ENCODE measurements around the gene SLC35E3. TPM values are rescaled to one million over a fixed set of nuclear protein-coding genes. Genes with fewer than 3 reads are reported as not detected.
A peak's percentile ranks its signal among the peaks of the same experiment; 100 is the strongest.

The SLC35E3 gene
- total and polyA plus RNA-seq, 12 donors = 2.7 to 23.1 (median 10.9) TPM

DNA sequence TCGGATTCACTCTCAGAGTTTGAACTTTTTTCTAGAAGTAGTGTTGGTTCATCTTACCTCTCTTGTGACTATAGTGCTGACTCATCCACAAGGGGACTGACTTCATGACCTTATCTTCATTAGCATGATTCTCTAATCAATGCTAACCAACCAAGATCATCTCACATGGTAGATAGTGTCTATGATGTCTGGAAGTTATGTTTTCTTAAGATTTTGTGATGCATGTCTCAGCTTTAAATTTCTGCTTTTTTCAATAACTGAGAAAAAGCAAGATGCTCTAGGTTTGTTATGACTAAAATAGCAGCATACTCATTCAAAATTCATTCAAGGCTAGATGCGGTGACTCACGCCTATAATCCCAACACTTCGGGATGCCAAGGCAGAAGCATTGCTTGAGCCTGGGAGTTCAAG is 12.3 kb upstream of the SLC35E3 start:
- Histone ChIP-seq H3K27me3 (no peaks in the 10 kb centered on the region), H3K27ac (peak overlapping the region in 2 of 5 donors; percentile 28 to 30), H3K36me3 (replicated peaks in 1 of 2) (peaks cover 0 to 29% of the 10 kb centered on the region in 2 donors), H3K4me3 (no peak overlapping the region), H3K4me1 (replicated peaks in 1 of 2) (no peaks in the 10 kb centered on the region), H3K9me3 (replicated peaks in 1 of 3) (no peaks in the 10 kb centered on the region)
- TF ChIP-seq, protein P1, sequence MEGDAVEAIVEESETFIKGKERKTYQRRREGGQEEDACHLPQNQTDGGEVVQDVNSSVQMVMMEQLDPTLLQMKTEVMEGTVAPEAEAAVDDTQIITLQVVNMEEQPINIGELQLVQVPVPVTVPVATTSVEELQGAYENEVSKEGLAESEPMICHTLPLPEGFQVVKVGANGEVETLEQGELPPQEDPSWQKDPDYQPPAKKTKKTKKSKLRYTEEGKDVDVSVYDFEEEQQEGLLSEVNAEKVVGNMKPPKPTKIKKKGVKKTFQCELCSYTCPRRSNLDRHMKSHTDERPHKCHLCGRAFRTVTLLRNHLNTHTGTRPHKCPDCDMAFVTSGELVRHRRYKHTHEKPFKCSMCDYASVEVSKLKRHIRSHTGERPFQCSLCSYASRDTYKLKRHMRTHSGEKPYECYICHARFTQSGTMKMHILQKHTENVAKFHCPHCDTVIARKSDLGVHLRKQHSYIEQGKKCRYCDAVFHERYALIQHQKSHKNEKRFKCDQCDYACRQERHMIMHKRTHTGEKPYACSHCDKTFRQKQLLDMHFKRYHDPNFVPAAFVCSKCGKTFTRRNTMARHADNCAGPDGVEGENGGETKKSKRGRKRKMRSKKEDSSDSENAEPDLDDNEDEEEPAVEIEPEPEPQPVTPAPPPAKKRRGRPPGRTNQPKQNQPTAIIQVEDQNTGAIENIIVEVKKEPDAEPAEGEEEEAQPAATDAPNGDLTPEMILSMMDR (IDR thresholded peaks at IDR 0.05) = no peak
- TF ChIP-seq POLR2A (IDR thresholded peaks at IDR 0.05) = no peak
- peak in 5 of 7 donors; percentile 49 to 58 (median 54) for DNase-seq
- 44 to 83% (median 52%) methylated on average over 4 of the region's 4 CpGs for WGBS, 4 donors
- intact Hi-C loops (cut with DNase I) = no loop called here

DNA sequence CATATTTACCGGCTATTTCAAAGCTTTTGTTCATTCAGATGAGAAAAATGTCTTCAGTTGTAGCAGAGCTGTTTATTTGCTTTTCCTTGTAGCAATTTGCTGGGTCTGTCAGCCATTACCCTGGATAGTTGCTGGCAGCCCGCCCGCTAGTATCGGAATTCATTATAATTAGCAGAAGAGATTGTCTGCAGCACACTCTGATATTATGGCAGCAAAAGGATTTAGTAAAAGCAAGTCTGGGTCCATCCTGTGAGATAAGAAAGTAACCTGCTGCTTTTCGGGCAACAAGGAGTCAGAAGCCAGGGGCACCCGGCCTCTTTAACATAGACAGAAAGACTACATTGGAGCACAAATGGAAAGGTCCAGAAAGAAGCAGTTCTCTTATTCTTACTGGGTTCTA is 6.1 kb upstream of the SLC35E3 start:
- Histone ChIP-seq H3K27ac (no peak overlapping the region), H3K4me3 (no peak overlapping the region), H3K36me3 (replicated peaks in 1 of 2) (peaks cover 0 to 7% of the 10 kb centered on the region in 2 donors), H3K4me1 (replicated peaks in 1 of 2) (no peaks in the 10 kb centered on the region), H3K27me3 (no peaks in the 10 kb centered on the region), H3K9me3 (replicated peaks in 1 of 3) (no peaks in the 10 kb centered on the region)
- DNase-seq = no peak
- intact Hi-C loops (cut with DNase I) = loop anchor here in 1 of 2 donors (10.0 kb wide), 1 partner anchor 75 kb away; no protein-coding TSS in a partner anchor
- TF ChIP-seq, protein P1 (IDR thresholded peaks at IDR 0.05) = no peak
- no peak for TF ChIP-seq POLR2A (IDR thresholded peaks at IDR 0.05)
- 80 to 91% (median 86%) methylated on average over 6 of the region's 6 CpGs for WGBS, 4 donors

DNA sequence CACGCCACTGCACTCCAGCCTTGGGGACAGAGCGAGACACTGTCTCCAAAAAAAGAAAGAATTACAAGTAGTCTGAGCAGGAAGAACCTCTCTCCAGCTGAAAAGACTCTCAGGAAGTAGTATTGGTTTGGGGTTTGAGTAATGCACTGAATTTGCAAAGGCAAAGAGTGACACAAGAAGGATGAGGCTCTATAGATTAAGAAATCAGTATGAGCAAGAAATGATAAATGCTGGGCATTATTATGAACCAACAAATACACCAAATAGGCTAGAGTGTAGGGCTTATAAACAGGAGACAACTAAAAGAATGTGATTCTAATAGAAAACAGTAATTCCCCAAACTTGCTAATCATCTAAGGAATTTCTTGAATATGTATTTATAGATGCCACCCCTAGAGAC is 2.6 kb upstream of the SLC35E3 start:
- H3K27ac ChIP-seq = no peak overlapping the region
- no peaks in the 10 kb centered on the region for H3K9me3 ChIP-seq (replicated peaks in 1 of 3)
- intact Hi-C loops (cut with DNase I) = loop anchor here in 1 of 2 donors (10.0 kb wide), 1 partner anchor 71 kb away; no protein-coding TSS in a partner anchor
- H3K36me3 ChIP-seq (replicated peaks in 1 of 2) = no peaks in the 10 kb centered on the region
- DNase-seq = no peak
- TF ChIP-seq POLR2A (IDR thresholded peaks at IDR 0.05) = no peak
- TF ChIP-seq, protein P1 (IDR thresholded peaks at IDR 0.05) = no peak
- H3K4me1 ChIP-seq (replicated peaks in 1 of 2) = peaks cover 9 to 16% of the 10 kb centered on the region in 2 donors
- no peak overlapping the region for H3K4me3 ChIP-seq
- no peaks in the 10 kb centered on the region for H3K27me3 ChIP-seq
- WGBS, 4 donors = 89 to 100% (median 93%) methylated on average over 2 of the region's 2 CpGs

DNA sequence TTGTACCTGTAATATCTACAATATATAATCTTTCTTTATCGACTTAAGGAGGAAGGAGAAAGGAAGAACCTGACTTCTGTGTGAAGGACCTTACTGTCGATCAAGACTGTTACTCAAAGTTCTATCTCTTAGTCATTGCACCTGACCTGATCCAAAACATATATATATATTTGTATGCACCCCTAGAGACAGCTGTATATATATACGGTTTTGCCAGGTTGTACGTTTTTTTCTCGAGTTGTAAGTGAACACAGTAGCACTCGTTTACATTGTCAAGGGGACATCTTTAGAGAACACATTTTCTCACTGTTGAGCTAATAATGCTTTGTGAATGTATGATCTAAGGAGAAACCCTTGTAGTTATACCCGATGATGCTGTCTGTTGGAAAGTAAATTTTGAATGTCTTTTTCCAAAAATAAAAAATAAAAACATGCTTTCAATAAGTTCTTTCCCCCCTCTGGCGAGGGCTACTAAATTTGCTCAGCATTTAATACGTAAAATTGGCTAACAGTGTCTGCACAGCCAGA is 536 bp upstream of the SLC35E3 start:
- intact Hi-C loops (cut with DNase I) = loop anchor here in 1 of 2 donors (10.0 kb wide), 1 partner anchor 69 kb away; no protein-coding TSS in a partner anchor
- no peaks in the 10 kb centered on the region for H3K27me3 ChIP-seq
- peak overlapping the region in 4 of 5 donors; percentile 49 to 88 (median 76) for H3K27ac ChIP-seq
- H3K4me3 ChIP-seq = peak overlapping the region in 2 of 4 donors; percentile 46 to 83
- peaks cover 9 to 23% of the 10 kb centered on the region in 2 donors for H3K4me1 ChIP-seq (replicated peaks in 1 of 2)
- no peaks in the 10 kb centered on the region for H3K9me3 ChIP-seq (replicated peaks in 1 of 3)
- WGBS, 4 donors = 34 to 38% (median 37%) methylated on average over 9 of the region's 9 CpGs
- H3K36me3 ChIP-seq (replicated peaks in 1 of 2) = no peaks in the 10 kb centered on the region
- TF ChIP-seq, protein P1 (IDR thresholded peaks at IDR 0.05) = no peak
- no peak for TF ChIP-seq POLR2A (IDR thresholded peaks at IDR 0.05)
- no peak for DNase-seq
